GM18867 (cell line): ENCODE measurements around the gene HSD17B3.
"Not testable (repeated sequence)": the region's sequence is repeated elsewhere in the genome, so short reads cannot be mapped to it uniquely, and the experiment has no call there.

Source experiments
- ATAC-seq: cut with Tn5 transposase; IDR thresholded peaks from one replicate; pipeline ENCODE4 v1.9.1; 2021; ENCODE audit warnings: mild to moderate bottlenecking, moderate library complexity; ENCODE audit not compliant: unreplicated experiment

The HSD17B3 gene

DNA sequence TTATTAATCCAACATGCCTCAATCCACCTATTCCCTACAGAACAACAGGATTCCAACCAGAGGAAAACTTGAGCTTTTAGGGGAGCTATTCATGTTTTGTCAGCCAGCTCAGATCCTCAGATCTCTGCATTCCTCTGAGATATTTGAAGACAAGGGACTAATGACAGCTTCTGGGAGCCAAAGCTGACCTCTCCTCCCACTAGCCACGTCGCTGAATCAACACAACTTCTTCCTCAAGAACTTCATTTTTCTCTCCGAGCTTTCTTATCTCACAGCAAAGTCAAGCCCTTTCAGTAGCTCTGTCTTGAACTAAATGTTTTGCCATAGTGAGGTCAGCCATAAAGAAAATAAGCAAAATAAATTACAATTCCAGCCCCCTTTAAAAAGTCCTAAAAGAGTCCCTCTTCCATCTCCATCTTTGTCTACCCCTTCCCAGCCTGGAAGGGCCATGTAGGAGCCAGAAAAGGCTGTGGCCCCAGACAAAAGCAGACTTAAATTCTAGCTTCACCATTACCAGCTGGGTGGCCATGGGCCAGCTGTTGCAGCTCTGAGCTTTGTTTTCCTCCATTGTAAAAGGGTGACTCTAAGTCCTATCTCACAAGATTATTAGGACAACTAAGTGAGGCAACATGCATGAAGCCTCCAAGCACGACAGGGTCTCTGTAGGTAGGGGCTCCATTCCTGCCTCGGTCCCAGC, 65.0 kb downstream of the HSD17B3 start:
- no peak for ATAC-seq

DNA sequence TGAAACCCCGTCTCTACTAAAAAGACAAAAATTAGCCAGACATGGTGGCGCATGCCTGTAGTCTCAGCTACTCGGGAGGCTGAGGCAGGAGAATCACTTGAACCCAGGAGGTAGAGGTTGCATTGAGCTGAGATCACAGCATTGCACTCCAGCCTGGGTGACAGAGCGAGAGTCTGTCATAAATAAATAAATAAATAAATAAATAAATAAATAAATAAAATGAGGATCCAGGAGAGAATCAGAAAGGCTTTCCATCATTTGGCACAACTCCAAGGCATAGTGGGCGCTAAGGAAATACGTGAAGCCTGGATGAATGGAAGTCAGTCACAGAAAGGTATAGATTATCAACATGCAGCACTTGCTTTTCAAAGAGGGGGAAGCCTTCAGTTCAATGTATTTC, 65.6 kb downstream of the HSD17B3 start:
- not testable (repeated sequence) for ATAC-seq

DNA sequence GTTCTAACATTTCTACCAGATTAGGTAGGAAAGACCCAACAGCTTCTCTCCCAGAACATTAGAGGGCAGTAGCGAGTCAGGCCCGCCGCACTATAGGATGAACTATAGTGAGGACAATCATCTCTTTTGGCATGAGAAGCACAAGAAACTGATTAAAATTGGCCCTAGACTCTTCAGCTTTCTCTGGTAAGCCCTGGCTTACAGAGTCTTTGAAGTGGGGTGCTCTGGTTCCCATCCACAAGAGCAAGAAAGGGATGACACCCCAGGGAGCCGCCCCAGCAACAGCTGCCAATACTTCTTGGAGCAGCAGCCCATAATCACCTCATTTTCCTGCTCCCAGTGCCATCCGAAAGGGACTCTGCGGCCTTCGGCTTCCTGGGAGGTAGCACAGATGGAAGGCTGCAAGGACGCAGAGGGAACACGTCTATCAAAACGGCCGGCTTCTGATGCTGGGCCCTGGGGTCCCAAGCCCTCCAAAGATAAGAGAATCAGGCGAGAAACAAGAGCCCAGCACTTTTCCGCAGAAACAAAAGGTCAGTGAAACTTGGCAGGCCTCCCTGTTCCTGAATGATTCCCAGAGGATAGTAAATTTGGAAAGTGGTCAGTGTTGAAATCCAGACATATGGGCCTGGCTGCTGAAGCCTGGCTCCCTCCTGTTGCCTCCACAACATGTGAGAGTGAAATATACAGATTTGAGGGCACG, 69.3 kb downstream of the HSD17B3 start:
- no peak for ATAC-seq

DNA sequence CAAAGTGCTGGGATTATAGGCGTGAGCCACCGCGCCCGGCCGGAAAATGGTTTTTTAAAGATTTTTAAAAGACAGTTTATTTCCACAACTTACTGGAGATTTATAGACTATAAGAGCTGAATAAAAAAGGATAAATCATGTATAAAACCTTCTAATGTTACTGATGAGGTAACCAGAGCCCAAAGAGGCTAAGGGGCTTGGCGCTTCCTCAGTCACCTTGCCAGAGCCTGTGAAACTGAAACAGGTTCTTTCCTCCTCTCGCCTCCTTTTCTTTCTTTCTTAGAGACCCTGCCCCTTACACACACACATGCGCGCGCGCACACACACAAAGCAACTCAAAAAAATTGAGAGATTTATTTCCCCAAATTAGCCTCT, 69.8 kb downstream of the HSD17B3 start:
- no peak for ATAC-seq

DNA sequence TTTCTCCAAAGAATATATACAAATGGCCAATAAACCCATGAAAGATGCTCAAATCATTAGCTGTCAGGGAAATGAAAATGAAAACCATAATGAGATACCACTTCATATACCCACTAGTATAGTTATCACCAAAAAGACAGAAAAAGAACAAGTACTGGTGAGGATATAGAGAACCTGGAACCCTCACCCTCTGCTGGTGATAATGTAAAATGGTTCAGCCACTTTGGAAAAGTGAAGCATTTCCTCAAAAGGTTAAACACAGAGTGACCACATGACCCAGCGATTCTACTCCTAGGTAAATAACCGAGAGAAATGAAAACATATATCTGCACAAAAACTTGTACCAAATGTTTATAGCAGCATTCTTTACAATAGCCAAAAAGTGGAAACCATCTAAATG, 72.0 kb downstream of the HSD17B3 start:
- no peak for ATAC-seq

DNA sequence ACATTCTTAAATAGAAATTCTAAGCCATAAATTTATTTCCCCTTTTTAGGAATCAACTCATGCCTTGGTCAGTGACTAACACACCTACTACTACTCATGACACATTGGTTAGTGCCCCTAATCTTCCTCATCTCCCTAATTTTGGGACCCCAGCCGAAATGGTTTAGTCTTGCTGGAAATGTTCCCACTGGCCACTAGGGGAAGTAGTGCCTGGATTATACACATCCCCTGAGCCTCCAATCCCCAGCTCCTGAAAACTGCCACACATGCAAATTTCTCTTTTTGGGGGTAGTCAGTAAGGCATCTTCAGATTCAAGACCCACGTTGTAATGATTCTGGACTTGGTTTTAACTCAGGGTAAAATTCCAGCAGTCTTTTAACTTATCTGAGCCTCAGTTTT, 79.8 kb downstream of the HSD17B3 start:
- ATAC-seq = no peak

DNA sequence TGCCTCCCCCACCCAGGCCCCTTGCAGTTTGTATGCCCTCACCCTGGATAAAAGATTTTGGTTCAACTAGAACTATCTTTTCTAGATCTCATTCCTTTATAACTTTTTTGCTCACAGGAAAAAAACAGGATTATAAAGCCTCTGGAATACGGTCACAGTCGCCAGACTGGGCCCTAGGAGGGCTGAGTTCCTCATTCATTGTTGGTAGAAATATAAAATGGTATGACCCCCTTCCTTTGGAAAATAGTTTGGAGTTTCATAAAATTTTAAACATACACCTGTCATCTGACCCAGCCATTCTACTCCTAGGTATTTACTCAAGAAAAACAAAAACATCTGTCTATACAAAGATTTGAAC, 82.1 kb downstream of the HSD17B3 start:
- ATAC-seq = no peak

DNA sequence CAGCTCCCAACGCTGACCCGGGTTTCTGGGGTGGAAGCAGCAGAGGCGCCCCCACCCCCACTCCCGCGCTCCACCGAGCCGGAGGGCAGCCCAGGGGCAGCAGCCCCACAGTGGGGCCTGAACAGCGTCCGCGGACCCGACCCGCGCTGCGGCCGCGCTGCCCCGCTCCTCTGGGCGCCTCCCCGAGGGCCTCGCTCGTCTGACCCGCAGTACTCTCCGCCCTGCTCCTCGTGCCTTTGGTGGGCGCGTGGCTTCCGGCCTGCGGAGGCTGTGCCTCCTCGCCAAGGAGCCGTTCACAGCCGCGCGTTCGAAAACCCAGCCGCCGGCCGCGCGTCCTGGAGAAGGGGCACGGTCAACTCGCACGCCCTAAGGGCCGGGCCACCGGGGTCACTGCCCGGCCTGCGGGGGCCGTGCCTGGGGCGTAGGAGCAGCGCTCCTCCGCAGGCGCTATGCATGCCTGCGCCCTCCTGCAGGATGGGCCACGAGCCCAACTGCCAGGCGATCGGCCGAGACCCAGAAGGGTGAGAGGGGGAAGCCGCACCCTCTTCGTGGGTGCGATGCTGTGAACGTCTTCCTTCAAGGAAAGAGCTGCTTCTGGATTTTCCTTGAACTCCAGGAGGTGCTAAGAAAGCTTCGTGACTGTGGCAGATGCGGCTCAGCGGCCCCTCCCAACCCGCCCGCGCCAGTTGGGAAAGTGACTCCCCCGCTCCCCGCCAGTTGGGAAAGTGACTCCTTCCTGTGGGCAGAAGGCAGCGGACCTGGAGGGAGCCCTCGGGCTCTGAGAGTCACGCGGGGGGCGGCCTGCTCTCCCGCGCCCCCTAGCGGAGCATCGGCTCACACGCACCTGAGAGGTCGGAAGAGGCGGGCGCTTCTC, 82.7 kb downstream of the HSD17B3 start:
- ATAC-seq = no peak

DNA sequence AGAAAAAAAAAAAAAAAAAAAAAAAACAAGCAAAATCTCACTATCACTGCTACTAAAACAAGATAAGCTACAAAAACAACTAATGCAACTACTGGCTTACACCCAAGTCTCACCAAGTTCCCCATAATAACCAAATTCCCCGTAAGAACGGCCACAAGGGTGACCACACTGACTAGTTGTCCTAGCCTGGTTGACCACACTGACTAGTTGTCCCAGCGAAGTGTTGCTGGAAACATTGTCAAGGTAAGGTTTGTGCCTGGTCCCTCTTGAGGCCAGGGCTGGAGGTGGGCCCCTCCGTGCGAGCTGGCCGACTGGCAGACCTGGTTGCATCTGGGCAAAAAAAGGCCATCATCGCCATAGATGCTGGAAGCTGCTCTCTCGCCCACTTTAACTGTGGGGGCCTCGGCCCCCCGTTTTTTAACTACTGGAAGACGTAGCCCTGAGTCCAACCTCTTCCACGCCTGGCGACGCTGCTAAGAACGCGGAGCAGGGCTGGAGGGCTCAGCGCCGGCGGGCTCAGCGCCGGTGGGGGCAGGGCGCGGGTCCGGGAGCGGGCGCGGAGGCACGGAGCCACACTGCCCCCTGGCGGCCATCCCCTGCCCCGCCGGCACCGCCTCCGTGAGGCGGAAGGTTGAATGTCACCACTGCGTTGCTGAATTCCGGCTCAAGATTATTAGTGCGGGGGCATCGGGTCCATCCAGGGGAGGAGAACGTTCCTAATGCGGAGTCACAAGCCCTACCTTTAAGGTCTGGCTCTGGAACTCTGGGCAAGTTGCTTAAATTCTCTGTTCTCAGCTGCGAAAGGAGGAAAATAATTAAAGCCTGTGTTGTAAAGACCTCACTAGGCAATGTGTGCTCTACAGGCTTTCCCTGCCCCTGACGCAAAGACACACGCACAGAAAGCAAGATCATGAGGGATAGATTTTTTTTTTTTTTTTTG, 84.0 kb downstream of the HSD17B3 start:
- peak; percentile 78 for ATAC-seq

DNA sequence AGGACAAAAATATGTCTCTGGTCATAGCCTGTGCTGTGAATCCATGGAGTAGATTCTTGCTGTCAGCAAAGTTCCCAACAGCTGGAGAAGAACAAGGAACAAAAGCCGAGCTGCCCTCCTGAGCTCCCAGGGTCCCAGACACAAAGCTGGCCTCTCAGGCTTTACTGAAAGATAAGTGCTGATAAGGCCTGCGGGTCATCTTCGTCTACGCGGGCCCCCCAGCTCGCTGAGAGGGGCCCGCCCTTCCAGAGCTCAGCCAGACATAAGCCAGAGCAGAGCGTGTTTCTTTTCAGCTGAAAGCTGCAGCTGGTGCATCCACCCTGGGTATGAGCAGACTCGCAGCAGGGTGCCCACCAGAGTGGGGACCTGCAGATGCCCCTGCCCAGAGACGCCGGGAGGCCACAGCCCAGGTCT, 84.7 kb downstream of the HSD17B3 start:
- no peak for ATAC-seq

DNA sequence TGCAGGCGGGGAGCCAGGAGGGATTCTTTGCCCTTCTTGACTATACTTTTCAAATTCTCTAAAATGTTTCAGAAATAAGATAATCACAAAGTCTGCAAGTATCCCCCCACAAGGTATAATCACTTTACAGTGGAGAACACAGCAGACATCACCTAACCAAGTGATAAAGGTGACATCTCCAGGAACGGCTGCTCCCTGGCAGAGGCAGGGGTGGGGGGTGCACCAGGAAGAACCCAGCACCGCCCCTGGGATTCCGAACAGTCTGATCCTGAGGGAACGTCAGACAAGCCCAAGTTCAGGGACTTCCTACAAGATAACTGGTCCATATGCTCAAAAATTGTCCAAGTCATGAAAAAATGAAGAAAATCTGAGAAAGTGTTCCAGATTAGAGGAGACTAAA, 85.4 kb downstream of the HSD17B3 start:
- no peak for ATAC-seq

DNA sequence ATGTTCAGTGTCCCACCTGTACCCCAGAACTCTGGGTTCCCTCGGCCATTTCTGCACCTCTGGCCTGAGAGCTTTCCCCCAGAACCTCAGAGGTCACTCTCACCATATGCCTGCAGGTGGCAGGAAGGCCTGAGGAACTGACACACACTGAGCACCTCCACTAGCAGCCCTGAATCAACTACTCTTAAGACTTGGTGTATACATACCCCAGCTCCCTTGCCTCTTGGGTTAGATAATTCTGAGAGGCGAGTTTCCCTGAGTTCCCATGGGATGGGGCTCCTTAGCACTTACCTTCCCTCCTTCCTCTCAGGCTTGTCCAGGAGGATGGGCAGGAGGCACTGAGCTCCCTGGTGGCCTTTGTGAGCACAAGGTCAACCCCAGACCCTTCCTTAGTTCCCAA, 86.1 kb downstream of the HSD17B3 start:
- ATAC-seq = no peak

DNA sequence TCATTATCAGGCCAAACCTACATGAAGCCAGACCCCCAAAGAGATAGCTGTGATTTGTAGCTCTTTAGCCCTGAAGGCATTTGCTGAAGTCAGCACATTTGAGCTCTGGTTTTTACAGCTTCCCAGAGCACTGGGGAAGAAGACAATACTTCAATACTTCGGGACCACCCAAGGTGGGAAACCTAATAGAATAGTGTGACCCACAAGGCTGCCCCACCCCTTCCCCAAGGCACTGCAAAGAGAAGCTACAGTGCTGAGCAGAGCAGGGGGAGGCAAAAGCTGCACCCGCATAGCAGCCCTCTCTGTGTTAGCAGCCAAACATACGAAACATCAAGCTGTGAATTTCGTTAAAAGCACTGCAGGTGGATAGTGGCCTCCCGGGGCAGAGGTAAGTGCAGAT, 87.3 kb downstream of the HSD17B3 start:
- no peak for ATAC-seq

DNA sequence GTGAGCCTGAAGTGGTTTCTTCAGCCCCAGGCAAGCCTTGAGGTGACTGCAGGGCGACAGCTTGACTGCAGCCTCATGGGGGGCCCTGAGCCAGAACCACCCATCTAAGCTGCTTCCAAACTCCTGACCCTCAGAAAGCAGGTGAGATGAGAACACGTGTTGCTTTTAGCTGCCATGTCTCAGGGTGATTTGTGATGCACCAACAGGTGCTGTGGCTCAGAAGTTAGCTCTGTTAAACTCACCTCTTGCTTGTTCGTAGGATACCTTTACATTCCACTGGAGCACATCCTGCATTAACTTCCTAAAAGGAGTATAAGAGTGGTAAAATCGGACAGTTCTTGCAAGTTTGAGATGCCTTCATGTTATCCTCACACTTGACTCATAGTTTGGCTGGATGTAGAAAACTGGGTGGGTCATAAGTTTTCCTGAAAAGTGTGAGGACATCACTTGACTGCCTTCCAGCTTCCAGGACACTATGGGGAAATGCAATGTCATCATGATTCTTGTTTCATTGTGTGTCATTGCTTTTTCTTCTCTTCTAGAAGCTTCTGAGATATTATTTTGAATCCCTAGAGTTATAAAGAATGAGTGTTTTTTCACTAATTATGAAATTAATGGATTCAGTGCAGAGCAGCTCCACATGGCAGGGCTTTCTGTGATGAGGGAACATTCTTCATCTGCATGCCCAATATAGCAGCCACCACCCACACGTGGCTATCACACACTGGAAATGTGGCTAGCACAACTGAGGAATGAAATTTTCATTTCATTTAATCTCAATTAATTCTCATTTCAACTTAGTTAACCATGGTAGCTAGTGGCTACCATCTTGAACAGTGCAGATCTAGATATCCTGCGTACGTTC, 92.3 kb downstream of the HSD17B3 start:
- ATAC-seq = no peak

DNA sequence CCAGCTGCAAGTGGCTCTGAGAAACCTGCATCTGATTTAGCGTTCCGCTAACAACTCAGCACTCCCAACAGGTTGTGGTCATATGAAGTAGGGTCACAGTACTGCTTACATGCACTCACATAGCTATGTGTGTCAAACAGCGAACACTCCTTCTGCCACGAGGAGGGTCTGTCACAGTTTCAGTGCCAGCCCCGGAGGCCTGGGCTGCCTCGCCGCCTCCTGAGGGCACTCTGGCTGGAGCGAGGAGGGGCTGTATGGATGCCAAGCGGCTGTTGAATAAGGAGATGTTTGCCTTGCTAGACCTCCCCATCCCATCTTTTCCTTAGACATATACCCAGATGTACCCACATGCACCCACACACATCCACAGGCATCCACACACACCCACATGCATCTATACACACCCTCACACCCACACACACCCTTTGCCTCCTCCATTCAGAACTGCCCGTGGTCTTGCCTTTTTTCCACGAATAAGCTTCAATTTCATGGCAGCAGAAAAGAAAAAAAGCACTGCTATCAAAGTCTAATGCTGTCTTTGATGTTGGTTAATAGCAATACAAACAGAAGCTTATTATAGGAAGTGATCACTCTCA, 95.7 kb downstream of the HSD17B3 start:
- no peak for ATAC-seq

DNA sequence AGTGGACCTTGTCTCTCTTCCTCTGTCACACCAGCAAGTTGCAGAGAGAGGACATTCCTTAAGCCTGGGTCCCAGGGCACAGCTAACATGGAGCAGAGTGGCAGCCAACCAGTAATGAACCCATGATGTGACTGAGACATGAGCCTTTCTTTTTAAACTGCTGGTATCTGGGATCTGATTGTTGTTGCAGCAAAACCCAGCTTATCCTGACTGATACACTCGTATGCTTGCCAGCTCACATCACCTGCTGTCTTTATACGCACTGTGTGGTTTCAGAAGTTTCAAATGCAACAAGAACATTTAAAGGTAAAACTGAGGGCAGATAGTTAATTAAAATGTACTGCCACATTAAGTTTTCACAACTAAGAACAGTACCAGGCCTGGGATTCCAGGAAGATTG, 97.1 kb downstream of the HSD17B3 start:
- ATAC-seq = no peak

DNA sequence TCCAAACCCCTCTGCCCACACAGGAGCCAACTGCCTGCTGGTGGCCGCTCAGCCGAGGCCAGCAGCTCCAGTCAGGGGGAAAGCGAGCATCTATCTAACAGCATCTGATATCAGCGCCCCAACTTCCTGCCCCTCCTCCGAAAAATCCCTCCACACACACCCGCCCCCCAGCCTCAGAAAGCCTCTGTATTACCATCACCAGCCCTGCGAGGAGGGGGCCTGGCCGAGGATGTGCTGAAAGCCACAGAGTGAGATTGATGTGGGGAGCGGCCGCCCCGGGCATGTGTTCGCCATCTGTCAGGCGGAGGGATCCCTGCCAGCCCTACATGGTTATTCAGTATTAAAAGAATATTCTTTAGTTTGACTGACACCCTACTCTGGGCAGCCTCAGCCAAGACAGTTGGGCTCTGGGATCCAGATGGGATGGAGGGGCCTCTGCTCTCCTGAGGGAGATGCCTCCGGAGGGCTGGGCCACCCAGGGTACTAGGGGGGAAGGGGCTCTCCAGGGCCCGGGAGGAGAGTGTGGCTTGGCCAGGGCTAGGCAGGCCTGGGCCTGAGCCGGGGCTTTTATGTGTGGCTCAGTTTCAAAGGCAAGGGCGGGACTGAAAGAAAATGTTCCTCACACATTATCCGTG, 98.0 kb downstream of the HSD17B3 start:
- no peak for ATAC-seq

DNA sequence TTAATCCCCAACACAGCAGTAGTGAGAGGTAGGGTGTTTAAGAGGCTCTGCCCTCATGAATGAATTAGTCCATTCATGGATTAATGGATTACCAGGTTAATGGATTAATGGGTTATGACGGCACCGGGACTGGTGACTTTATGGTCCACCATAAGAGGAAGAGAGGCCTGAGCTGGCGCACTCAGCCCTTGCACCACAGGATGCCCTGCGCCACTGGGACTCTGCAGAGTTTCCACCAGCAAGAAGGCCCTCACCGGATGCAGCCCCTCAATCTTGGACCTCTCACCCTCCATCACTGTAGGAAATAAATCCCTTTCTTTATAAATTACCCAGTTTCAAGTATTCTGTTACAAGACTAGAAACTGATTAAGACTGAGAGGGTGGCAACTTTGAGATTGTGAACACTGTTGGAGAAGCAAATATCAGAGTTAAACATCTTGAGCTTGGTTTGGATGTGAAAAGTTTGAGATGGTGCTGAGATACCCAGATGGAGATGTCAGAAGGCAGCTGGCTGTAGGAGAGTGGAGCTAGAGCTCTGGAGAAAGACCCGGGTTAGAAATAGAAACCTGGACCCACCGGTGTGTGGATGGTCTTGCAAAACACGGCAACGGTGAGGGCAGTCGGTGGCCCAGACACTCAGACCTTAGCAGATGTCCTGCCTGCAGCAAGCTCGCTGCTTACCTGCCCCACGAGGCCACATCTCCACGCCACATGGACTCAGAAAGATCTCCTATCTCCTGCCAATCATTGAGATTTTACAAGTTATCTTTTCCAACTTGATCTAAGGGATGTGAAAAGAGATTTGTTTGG, 98.8 kb downstream of the HSD17B3 start:
- no peak for ATAC-seq
